Tibial artery (tissue), 4 donors: ENCODE results near the gene TMC6.

Experiments
- DNase-seq, 2 donors: peaks; one replicate each; pipeline ENCODE4 v3.0.0-alpha.2; 2019
- H3K27ac ChIP-seq, 2 donors: fragments of 200-600 bp; sonication (generic) in 1 of 2; 1 replicate in 1 of 2; 2 replicates in 1 of 2; pipeline ENCODE4 v1.5.1; 2018 to 2019; ENCODE audit warnings: mild to moderate bottlenecking in 1 of 2
- H3K27me3 ChIP-seq, 2 donors: fragments of 200-600 bp; sonication (generic) in 1 of 2; one replicate each; pipeline versions ENCODE4 v1.5.1 to v1.6.0; 2016 to 2019
- H3K36me3 ChIP-seq, 3 donors: fragments of 200-600 bp; sonication (generic) in 2 of 3; one replicate each; pipeline ENCODE4 v1.5.1; 2016 to 2019; ENCODE audit warnings: mild to moderate bottlenecking in 2 of 3
- H3K4me1 ChIP-seq, 4 donors: fragments of 200-600 bp; sonication (generic) in 2 of 4; 1 replicate in 3 of 4; 2 replicates in 1 of 4; pipeline ENCODE4 v1.5.1; 2016 to 2019
- H3K4me3 ChIP-seq, 2 donors: fragments of 200-600 bp; sonication (generic) in 1 of 2; 1 replicate in 1 of 2; 2 replicates in 1 of 2; pipeline ENCODE4 v1.5.1; 2018 to 2019; ENCODE audit warnings: mild to moderate bottlenecking in 2 of 2
- H3K9me3 ChIP-seq, 3 donors: fragments of 200-600 bp; sonication (generic) in 1 of 3; one replicate each; pipeline ENCODE4 v1.5.1; 2016 to 2019
- intact Hi-C: fragments of 100-400 bp; cut with DNase I; formaldehyde crosslinking; loops from one replicate; pipeline ENCODE4 v1.15.0; 2023; ENCODE audit warnings: low total_unique reads
- TF ChIP-seq, protein P1 (sequence below), 2 experiments: fragments of 200-600 bp in 1 of 2; fragments of 450-650 bp in 1 of 2; IDR thresholded peaks; one replicate each; pipeline ENCODE4 v1.5.1; 2017 to 2019; ENCODE audit warnings: antibody characterized with exemption in 2 of 2, mild to moderate bottlenecking in 1 of 2, moderate library complexity in 1 of 2

The TMC6 gene

DNA sequence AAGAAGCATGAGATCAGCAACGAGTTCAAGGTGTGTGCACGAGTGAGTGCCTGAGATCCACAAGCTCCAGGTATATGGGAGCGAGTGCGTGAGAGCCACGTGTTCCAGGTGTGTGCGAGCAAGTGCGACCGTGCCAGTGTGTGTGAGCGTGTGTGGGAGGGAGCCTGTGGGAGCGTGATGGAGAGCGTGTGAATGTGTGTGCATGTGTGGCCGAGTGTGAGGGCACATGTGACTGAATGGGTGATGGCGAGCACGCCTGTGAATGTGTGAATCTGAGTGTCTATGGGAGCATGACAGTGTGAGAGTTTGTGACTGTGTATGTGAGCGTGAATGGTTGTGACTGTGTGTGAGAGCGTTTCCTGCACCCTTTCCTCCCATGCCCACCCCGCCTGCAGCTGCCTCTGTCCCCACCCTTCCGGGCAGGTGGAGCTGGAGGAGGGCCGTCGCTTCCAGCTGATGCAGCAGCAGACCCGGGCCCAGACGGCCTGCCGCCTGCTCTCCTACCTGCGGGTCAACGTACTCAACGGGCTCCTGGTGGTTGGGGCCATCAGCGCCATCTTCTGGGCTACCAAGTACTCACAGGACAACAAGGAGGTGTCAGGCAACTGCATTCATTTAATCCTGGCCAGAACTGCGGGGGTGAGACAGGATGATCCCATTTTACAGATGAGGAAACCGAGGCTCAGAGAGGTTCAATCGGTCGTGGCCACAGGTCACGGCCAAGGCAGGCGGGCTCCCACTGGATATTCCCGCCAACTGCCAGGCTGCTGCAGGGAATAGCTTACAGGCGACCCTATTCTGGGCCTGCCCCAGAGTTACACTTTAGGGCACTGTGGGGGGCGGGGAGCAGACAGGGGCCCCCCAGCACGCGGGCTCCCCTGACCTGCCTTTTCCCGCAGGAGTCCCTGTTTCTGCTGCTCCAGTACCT, 5.7 kb upstream of the TMC6 start:
- Histone ChIP-seq H3K27ac (no peak overlapping the region), H3K4me1 (peaks cover 0 to 25% (median 17%) of the 10 kb centered on the region in 4 donors), H3K4me3 (no peak overlapping the region)

DNA sequence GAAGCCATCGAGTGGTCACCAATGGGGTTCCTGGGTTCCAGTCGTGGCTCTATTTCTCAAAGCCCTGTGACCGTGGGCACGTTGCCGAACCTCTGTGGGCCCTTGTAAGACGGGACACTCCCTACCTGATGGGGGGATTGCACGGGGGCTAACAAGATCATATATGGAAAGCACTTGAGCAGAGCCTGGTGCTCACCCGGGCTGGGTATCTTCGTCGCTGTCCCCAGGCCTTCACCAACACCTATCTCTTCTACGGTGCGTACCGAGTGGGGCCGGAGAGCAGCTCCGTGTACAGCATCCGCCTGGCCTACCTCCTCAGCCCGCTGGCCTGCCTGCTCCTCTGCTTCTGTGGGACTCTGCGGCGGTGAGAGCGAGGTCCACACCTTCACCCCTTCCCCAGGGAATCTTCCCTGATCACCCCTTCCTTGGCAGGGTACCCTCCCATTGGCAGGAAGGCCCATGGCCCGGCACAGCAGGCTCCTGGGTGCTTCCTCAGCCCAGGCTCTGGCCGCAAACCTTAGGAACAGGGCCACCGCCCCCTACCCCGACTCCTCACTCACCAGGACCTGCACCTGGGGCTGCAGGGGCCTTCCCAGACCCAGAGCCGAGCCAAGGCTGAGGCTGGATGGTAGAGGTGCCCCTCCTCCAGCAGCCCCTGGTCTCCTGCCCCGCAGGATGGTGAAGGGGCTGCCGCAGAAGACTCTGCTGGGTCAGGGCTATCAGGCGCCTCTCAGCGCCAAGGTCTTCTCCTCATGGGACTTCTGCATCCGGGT, 4.8 kb upstream of the TMC6 start:
- intact Hi-C loops = no loop called here
- Histone ChIP-seq H3K27ac (no peak overlapping the region), H3K36me3 (no peaks in the 10 kb centered on the region), H3K9me3 (no peaks in the 10 kb centered on the region), H3K4me1 (peaks cover 0 to 31% (median 23%) of the 10 kb centered on the region in 4 donors), H3K27me3 (peaks cover 0 to 58% of the 10 kb centered on the region in 2 donors), H3K4me3 (no peak overlapping the region)
- TF ChIP-seq, protein P1, sequence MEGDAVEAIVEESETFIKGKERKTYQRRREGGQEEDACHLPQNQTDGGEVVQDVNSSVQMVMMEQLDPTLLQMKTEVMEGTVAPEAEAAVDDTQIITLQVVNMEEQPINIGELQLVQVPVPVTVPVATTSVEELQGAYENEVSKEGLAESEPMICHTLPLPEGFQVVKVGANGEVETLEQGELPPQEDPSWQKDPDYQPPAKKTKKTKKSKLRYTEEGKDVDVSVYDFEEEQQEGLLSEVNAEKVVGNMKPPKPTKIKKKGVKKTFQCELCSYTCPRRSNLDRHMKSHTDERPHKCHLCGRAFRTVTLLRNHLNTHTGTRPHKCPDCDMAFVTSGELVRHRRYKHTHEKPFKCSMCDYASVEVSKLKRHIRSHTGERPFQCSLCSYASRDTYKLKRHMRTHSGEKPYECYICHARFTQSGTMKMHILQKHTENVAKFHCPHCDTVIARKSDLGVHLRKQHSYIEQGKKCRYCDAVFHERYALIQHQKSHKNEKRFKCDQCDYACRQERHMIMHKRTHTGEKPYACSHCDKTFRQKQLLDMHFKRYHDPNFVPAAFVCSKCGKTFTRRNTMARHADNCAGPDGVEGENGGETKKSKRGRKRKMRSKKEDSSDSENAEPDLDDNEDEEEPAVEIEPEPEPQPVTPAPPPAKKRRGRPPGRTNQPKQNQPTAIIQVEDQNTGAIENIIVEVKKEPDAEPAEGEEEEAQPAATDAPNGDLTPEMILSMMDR (IDR thresholded peaks at IDR 0.05) = no peak
- DNase-seq = peak in 1 of 2 donors; percentile 58

More for the DNA sequence above, 5.7 kb upstream of the TMC6 start:
- DNase-seq = no peak
- Histone ChIP-seq H3K9me3 (no peaks in the 10 kb centered on the region), H3K27me3 (peaks cover 0 to 49% of the 10 kb centered on the region in 2 donors), H3K36me3 (no peaks in the 10 kb centered on the region)
- TF ChIP-seq, protein P1 (IDR thresholded peaks at IDR 0.05) = no peak
- intact Hi-C loops = no loop called here

GRCh38 chr17:78132767-78133178, 4.2 kb upstream of the TMC6 start:
- intact Hi-C loops = no loop called here
- Histone ChIP-seq H3K27ac (no peak overlapping the region), H3K9me3 (no peaks in the 10 kb centered on the region), H3K36me3 (no peaks in the 10 kb centered on the region), H3K27me3 (peaks cover 0 to 64% of the 10 kb centered on the region in 2 donors), H3K4me3 (no peak overlapping the region), H3K4me1 (peaks cover 0 to 37% (median 29%) of the 10 kb centered on the region in 4 donors)
- TF ChIP-seq, protein P1 (IDR thresholded peaks at IDR 0.05) = no peak
- peak in 1 of 2 donors; percentile 62 for DNase-seq

DNA sequence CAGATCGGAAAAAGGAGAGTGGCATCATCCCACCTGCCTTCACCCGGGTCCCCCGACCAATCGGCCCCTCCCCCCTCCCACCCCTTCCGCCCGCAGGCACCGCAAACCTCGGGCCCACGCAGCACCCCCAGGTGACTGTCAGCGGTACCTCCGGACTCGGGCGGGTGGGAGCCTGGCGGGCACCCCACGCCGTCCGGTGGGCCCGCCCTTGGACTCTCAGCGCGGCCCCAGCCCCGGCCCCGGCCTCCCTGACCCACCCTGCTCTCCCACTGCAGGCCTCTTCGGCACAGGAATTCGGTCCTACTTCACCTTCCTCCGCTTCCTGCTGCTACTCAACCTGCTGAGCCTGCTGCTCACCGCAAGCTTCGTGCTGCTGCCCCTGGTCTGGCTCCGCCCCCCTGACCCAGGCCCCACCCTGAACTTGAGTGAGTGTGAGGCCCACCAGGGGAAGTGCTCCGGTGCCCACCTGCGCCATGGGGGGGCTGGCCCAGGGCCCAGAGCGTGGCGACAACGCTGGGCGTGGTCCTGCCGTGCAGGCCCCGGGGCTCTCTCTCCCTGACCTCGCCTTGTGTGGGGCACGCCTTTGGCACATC, 3.6 kb upstream of the TMC6 start:
- H3K4me1 ChIP-seq = peaks cover 0 to 43% (median 35%) of the 10 kb centered on the region in 4 donors
- H3K9me3 ChIP-seq = no peaks in the 10 kb centered on the region
- no peaks in the 10 kb centered on the region for H3K36me3 ChIP-seq
- intact Hi-C loops = no loop called here
- DNase-seq = peak in 1 of 2 donors; percentile 65
- TF ChIP-seq, protein P1 (IDR thresholded peaks at IDR 0.05) = no peak
- peak overlapping the region; percentile 25 to 28 for H3K4me3 ChIP-seq
- no peak overlapping the region for H3K27ac ChIP-seq
- peaks cover 0 to 70% of the 10 kb centered on the region in 2 donors for H3K27me3 ChIP-seq
